Endothelial cell of umbilical vein (primary cell): ENCODE measurements around the gene ARL6IP6. TPM values are rescaled to one million over a fixed set of nuclear protein-coding genes. Genes with fewer than 3 reads are reported as not detected.

Experiments
- BruUV-seq: library from RNA; stranded (reverse); fragments of 400-500 nt; replicated peaks from 2 replicates; lab custom pipeline; 2021; lab: Mats Ljungman, UMichigan
- CTCF ChIA-PET: fragments of 300-600, 350-600 bp; sonication (Branson Sonifier 250); formaldehyde crosslinking; loops from one replicate; lab custom pipeline; 2021; ENCODE audit warnings: antibody characterized with exemption, inconsistent platforms; lab: Charles Lee
- POLR2A ChIA-PET: fragments of 300-600, 350-600 bp; sonication (Branson Sonifier 250); formaldehyde crosslinking; loops from one replicate; lab custom pipeline; 2021; ENCODE audit warnings: antibody characterized with exemption, inconsistent platforms; lab: Charles Lee
- DNase-seq: peaks from one replicate; pipeline ENCODE4 v3.0.0-alpha.2; 2011; ENCODE audit warnings: low read depth, low spot score
- FAIRE-seq: peaks from 2 replicates; lab custom pipeline; 2011; peaks lifted over from hg19 to GRCh38; lab: Jason Lieb, UNC
- H2AFZ ChIP-seq: 2 replicates; pipeline ENCODE4 v1.6.0; 2012; ENCODE audit warnings: low read depth, low read length, control low read depth, inconsistent platforms
- H3K27ac ChIP-seq: 2 replicates; pipeline ENCODE4 v1.5.1; 2011; ENCODE audit warnings: low read depth, mild to moderate bottlenecking, control low read depth, low read length, moderate library complexity; ENCODE audit not compliant: insufficient read depth
- H3K27me3 ChIP-seq, 2 experiments: 2 replicates each; pipeline versions ENCODE4 v1.6.0 to v1.6.1; 2011; ENCODE audit warnings: low read length in 2 of 2, mixed read lengths in 1 of 2; ENCODE audit not compliant: control insufficient read depth in 2 of 2, insufficient read depth in 2 of 2
- H3K36me3 ChIP-seq, 2 experiments: 2 replicates in 1 of 2; 3 replicates in 1 of 2; pipeline ENCODE4 v1.5.1; 2011; ENCODE audit warnings: low read length in 2 of 2, mild to moderate bottlenecking in 1 of 2, moderate library complexity in 1 of 2; ENCODE audit not compliant: control insufficient read depth in 2 of 2, insufficient read depth in 2 of 2; ENCODE audit errors: extremely low read depth in 1 of 2
- H3K4me1 ChIP-seq: 3 replicates; pipeline ENCODE4 v1.5.1; 2011; ENCODE audit warnings: mild to moderate bottlenecking, low read length; ENCODE audit not compliant: control insufficient read depth, insufficient read depth; ENCODE audit errors: extremely low read depth
- H3K4me2 ChIP-seq: 2 replicates; pipeline ENCODE4 v1.6.1; 2011; ENCODE audit warnings: low read length, control low read depth, mixed read lengths; ENCODE audit not compliant: insufficient read depth
- H3K4me3 ChIP-seq, 3 experiments: fragments of 200-600 bp in 1 of 3; sonication (generic), shearing (Covaris generic) in 1 of 3; replicated peaks in 1 of 3; 2 replicates each; pipeline ENCODE4 v1.5.1; 2011 to 2016; ENCODE audit warnings: control low read depth in 3 of 3, low read length in 3 of 3, mild to moderate bottlenecking in 2 of 3, inconsistent platforms in 1 of 3, low read depth in 1 of 3, moderate library complexity in 1 of 3; ENCODE audit not compliant: insufficient read depth in 1 of 3
- H3K79me2 ChIP-seq: 2 replicates; pipeline ENCODE4 v1.6.0; 2012; ENCODE audit warnings: low read length, inconsistent platforms; ENCODE audit not compliant: control insufficient read depth, insufficient read depth
- H3K9ac ChIP-seq: replicated peaks from 2 replicates; pipeline ENCODE3; 2011; ENCODE audit warnings: low read length, control low read depth; ENCODE audit not compliant: insufficient read depth; ENCODE audit errors: extremely low read depth
- H3K9me1 ChIP-seq: replicated peaks from 3 replicates; pipeline ENCODE4 v1.6.0; 2011; ENCODE audit warnings: mild to moderate bottlenecking, low read length; ENCODE audit not compliant: control insufficient read depth, insufficient read depth; ENCODE audit errors: extremely low read depth
- H3K9me3 ChIP-seq: replicated peaks from 2 replicates; pipeline ENCODE4 v1.5.1; 2012; ENCODE audit warnings: low read length, inconsistent platforms; ENCODE audit not compliant: control insufficient read depth, insufficient read depth
- H4K20me1 ChIP-seq: replicated peaks from 2 replicates; pipeline ENCODE3; 2011; ENCODE audit warnings: mild to moderate bottlenecking, low read length; ENCODE audit not compliant: control insufficient read depth, insufficient read depth; ENCODE audit errors: extremely low read depth
- EZH2 ChIP-seq: IDR thresholded peaks from 2 replicates; pipeline ENCODE4 v1.6.1; 2012; ENCODE audit warnings: borderline replicate concordance, low read depth, mild to moderate bottlenecking, moderate library complexity, low read length, inconsistent platforms; ENCODE audit not compliant: severe bottlenecking
- FOS ChIP-seq: IDR thresholded peaks from 2 replicates; pipeline ENCODE4 v1.6.1; 2011; ENCODE audit warnings: mild to moderate bottlenecking, low read length, moderate library complexity, borderline replicate concordance; ENCODE audit not compliant: insufficient read depth
- JUN ChIP-seq: IDR thresholded peaks from 2 replicates; pipeline ENCODE4 v1.6.1; 2011; ENCODE audit warnings: borderline replicate concordance, low read depth; ENCODE audit not compliant: insufficient read length, insufficient read depth
- MYC ChIP-seq: IDR thresholded peaks from one replicate; pipeline ENCODE4 v1.6.1; 2011; ENCODE audit warnings: mild to moderate bottlenecking, low read depth, low read length
- POLR2A ChIP-seq: IDR thresholded peaks from 2 replicates; pipeline ENCODE4 v1.6.1; 2012; ENCODE audit warnings: low read depth, mild to moderate bottlenecking, control low read depth, low read length
- dilution Hi-C: fragments of 300-500 bp; cut with MboI; formaldehyde crosslinking; loops from one replicate; pipeline ENCODE4 v1.15.0; 2019; ENCODE audit warnings: low sequenced_read_pairs; ENCODE audit not compliant: extremely low pct_ligation_motif_present
- intact Hi-C: fragments of 100-400 bp; cut with micrococcal nuclease; formaldehyde crosslinking; loops from one replicate; pipeline ENCODE4 v1.10.0; 2022
- polyA plus RNA-seq, 4 experiments: library from polyadenylated mRNA; depleted of rRNA in 3 of 4; stranded (reverse) in 3 of 4; unstranded in 1 of 4; fragments of >200 nt; gene quantifications; 2 replicates each; pipeline versions ENCODE4 v1.2.1 to v1.2.3, GENCODE V29; 2011 to 2012; ENCODE audit warnings: missing spikeins in 1 of 4
- total RNA-seq: library from RNA; stranded (reverse); gene quantifications from 2 replicates; pipeline ENCODE4 v1.2.3, GENCODE V29; 2021

Gene ARL6IP6
- total and polyA plus RNA-seq, 2 donors (not counting 3 experiments of a cell fraction or from before 2014, with no cell fraction given) = 36.5 to 57.8 TPM

DNA sequence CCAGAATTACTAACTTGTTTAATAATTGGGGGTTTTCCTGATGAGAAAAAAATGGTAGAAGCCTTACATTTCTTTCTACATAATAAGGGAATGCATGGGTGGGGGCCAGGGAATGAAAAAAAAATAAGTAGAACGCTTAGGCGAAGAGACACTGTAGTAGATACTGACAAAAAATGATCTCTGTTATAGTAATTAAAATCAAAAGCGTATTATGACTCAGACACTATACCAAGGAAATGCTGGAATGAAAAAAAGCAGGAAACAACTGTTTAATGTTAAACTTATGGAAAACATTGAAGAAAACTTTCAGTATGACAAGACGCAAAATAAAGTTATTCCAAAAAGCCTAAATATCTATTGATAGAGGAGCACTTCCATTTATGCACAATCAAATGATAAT is 44.1 kb upstream of the ARL6IP6 start:
- H3K36me3 ChIP-seq = peaks cover 12 to 31% of the 10 kb centered on the region in 2 experiments
- H4K20me1 ChIP-seq = peaks cover 3% of the 10 kb centered on the region
- H3K27ac ChIP-seq = no peak overlapping the region
- H3K4me3 ChIP-seq = no peak overlapping the region
- DNase-seq (no peak), FAIRE-seq (no peak)
- no TSS peak for BruUV-seq
- H3K9me1 ChIP-seq = no peaks in the 10 kb centered on the region
- TF ChIP-seq MYC = no peak
- no peak for TF ChIP-seq POLR2A
- no peaks in the 10 kb centered on the region for H3K79me2 ChIP-seq
- dilution Hi-C loops (no loop called here), intact Hi-C loops (no loop called here)
- H3K9me3 ChIP-seq = no peaks in the 10 kb centered on the region
- H3K4me1 ChIP-seq = no peaks in the 10 kb centered on the region
- H3K9ac ChIP-seq = no peak overlapping the region
- no peak overlapping the region for H2AFZ ChIP-seq
- no peak overlapping the region for H3K4me2 ChIP-seq
- POLR2A ChIA-PET = interaction anchor here (0.5 kb wide), 1 partner anchor 246 kb away, joined by 4 read pairs; no protein-coding TSS in a partner anchor
- CTCF ChIA-PET = no interaction called here
- H3K27me3 ChIP-seq = no peaks in the 10 kb centered on the region

DNA sequence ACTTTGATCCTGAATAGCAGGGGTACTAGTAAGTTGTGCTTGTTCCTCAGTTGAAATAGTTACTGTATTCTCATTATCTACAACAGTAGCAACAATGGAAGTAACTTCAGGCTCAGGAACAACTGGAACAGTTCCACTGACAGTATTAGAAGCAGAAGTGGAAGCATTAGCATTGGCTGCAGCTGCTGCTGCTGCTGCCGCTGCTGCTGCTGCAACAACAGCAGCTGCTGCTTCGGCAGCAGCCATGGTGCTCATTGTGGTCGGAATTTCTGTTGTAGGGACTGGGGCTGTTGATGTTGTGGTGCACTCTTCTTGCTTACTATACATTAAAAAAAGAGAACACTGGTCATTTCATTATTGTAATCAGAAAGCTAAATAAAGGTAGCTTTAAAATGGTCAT is 42.0 kb upstream of the ARL6IP6 start:
- Histone ChIP-seq H3K27me3 (no peaks in the 10 kb centered on the region), H4K20me1 (peaks cover 3% of the 10 kb centered on the region), H3K4me1 (no peaks in the 10 kb centered on the region), H3K9me1 (no peaks in the 10 kb centered on the region), H2AFZ (no peak overlapping the region), H3K9ac (no peak overlapping the region), H3K4me3 (no peak overlapping the region), H3K4me2 (no peak overlapping the region), H3K79me2 (no peaks in the 10 kb centered on the region), H3K27ac (no peak overlapping the region), H3K36me3 (peaks cover 7 to 22% of the 10 kb centered on the region in 2 experiments), H3K9me3 (no peaks in the 10 kb centered on the region)
- DNase-seq (no peak), FAIRE-seq (no peak)
- CTCF ChIA-PET = interaction anchor here (1.0 kb wide), 1 partner anchor 13 kb away, joined by 3 read pairs; no protein-coding TSS in a partner anchor
- dilution Hi-C loops (no loop called here), intact Hi-C loops (no loop called here)
- POLR2A ChIA-PET = no interaction called here
- BruUV-seq = no TSS peak
- TF ChIP-seq FOS (no peak), JUN (no peak), EZH2 (no peak)
